HG02678 (cell line): ENCODE results near the gene SOBP.

Experiments used
- ATAC-seq: cut with Tn5 transposase; IDR thresholded peaks from one replicate; pipeline ENCODE4 v1.9.1; 2021; ENCODE audit warnings: mild to moderate bottlenecking, moderate library complexity; ENCODE audit not compliant: unreplicated experiment

Gene SOBP

GRCh38 chr6:107578642-107579341, 88.9 kb downstream of the SOBP start:
- ATAC-seq, result no peak

- no peak for ATAC-seq
These were observed 89.6 kb downstream of the SOBP start for GRCh38 chr6:107579456-107580056.

- ATAC-seq, result no peak
These were observed 92.2 kb downstream of the SOBP start for GRCh38 chr6:107582086-107582485.

GRCh38 chr6:107584726-107585125, 94.8 kb downstream of the SOBP start:
- ATAC-seq, result no peak

GRCh38 chr6:107585815-107586435, 96.0 kb downstream of the SOBP start:
- ATAC-seq, result no peak

- ATAC-seq, result no peak
These were observed 97.5 kb downstream of the SOBP start for GRCh38 chr6:107587451-107587850.

- no peak for ATAC-seq
These were observed 99.3 kb downstream of the SOBP start for GRCh38 chr6:107589199-107589598.

- no peak for ATAC-seq
These were observed 100.0 kb downstream of the SOBP start for GRCh38 chr6:107589934-107590333.

GRCh38 chr6:107590378-107590777, 100.5 kb downstream of the SOBP start:
- no peak for ATAC-seq

- no peak for ATAC-seq
These were observed 101.4 kb downstream of the SOBP start for GRCh38 chr6:107591346-107591745.

- ATAC-seq, result no peak
These were observed 102.9 kb downstream of the SOBP start for GRCh38 chr6:107592806-107593205.

- ATAC-seq, result no peak
These were observed 104.8 kb downstream of the SOBP start for GRCh38 chr6:107594736-107595135.

GRCh38 chr6:107598091-107598490, 108.2 kb downstream of the SOBP start:
- ATAC-seq, result no peak

GRCh38 chr6:107599043-107599442, 109.1 kb downstream of the SOBP start:
- no peak for ATAC-seq

GRCh38 chr6:107600121-107600520, 110.2 kb downstream of the SOBP start:
- no peak for ATAC-seq

- no peak for ATAC-seq
These were observed 111.0 kb downstream of the SOBP start for GRCh38 chr6:107600936-107601335.

GRCh38 chr6:107601406-107601805, 111.5 kb downstream of the SOBP start:
- ATAC-seq, result no peak

- ATAC-seq, result no peak
These were observed 112.5 kb downstream of the SOBP start for GRCh38 chr6:107602321-107603005.

- ATAC-seq, result no peak
These were observed 113.1 kb downstream of the SOBP start for GRCh38 chr6:107603006-107603370.

- ATAC-seq, result no peak
These were observed 114.6 kb downstream of the SOBP start for GRCh38 chr6:107604549-107604948.

- ATAC-seq, result no peak
These were observed 116.5 kb downstream of the SOBP start for GRCh38 chr6:107606407-107606806.

- no peak for ATAC-seq
These were observed 117.2 kb downstream of the SOBP start for GRCh38 chr6:107607116-107607515.
